PFSK-1 (cell line): ENCODE results near the gene ENO2.

Experiments
- FOXP2 ChIP-seq: optimal IDR thresholded peaks from 2 replicates; pipeline ENCODE3; 2011; ENCODE audit warnings: borderline replicate concordance, control low read depth, inconsistent platforms; ENCODE audit not compliant: insufficient read depth; ENCODE audit errors: extremely low read length, extremely low read depth
- POLR2AphosphoS5 ChIP-seq: IDR thresholded peaks from 2 replicates; pipeline ENCODE4 v1.6.1; 2012; ENCODE audit warnings: low read depth, mild to moderate bottlenecking, control low read depth, low read length, moderate library complexity
- SIN3A ChIP-seq: IDR thresholded peaks from 2 replicates; pipeline ENCODE4 v1.6.1; 2012; ENCODE audit warnings: mild to moderate bottlenecking, low read length, moderate library complexity, borderline replicate concordance; ENCODE audit not compliant: insufficient read depth
- TAF1 ChIP-seq: IDR thresholded peaks from 2 replicates; pipeline ENCODE4 v1.6.1; 2012; ENCODE audit warnings: low read length, control low read depth, borderline replicate concordance; ENCODE audit not compliant: insufficient read depth
- TF ChIP-seq, protein P1 (sequence below), 2 experiments: IDR thresholded peaks; 2 replicates each; pipeline versions ENCODE4 v1.6.1 to v1.8.0; 2011 to 2012; ENCODE audit warnings: low read depth in 2 of 2, low read length in 2 of 2, control low read depth in 1 of 2, inconsistent platforms in 1 of 2, mild to moderate bottlenecking in 1 of 2, moderate library complexity in 1 of 2; ENCODE audit not compliant: insufficient read depth in 1 of 2

DNA sequence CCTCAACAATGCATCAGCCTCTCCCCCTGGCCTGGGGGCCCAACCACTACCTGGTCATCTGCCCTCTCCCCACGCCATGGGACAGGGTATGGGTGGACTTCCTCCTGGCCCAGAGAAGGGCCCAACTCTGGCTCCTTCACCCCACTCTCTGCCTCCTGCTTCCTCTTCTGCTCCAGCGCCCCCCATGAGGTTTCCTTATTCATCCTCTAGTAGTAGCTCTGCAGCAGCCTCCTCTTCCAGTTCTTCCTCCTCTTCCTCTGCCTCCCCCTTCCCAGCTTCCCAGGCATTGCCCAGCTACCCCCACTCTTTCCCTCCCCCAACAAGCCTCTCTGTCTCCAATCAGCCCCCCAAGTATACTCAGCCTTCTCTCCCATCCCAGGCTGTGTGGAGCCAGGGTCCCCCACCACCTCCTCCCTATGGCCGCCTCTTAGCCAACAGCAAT lies 21.8 kb downstream of the ENO2 start:
- no peak for TF ChIP-seq SIN3A
- TF ChIP-seq POLR2AphosphoS5, result no peak
- TF ChIP-seq, protein P1, sequence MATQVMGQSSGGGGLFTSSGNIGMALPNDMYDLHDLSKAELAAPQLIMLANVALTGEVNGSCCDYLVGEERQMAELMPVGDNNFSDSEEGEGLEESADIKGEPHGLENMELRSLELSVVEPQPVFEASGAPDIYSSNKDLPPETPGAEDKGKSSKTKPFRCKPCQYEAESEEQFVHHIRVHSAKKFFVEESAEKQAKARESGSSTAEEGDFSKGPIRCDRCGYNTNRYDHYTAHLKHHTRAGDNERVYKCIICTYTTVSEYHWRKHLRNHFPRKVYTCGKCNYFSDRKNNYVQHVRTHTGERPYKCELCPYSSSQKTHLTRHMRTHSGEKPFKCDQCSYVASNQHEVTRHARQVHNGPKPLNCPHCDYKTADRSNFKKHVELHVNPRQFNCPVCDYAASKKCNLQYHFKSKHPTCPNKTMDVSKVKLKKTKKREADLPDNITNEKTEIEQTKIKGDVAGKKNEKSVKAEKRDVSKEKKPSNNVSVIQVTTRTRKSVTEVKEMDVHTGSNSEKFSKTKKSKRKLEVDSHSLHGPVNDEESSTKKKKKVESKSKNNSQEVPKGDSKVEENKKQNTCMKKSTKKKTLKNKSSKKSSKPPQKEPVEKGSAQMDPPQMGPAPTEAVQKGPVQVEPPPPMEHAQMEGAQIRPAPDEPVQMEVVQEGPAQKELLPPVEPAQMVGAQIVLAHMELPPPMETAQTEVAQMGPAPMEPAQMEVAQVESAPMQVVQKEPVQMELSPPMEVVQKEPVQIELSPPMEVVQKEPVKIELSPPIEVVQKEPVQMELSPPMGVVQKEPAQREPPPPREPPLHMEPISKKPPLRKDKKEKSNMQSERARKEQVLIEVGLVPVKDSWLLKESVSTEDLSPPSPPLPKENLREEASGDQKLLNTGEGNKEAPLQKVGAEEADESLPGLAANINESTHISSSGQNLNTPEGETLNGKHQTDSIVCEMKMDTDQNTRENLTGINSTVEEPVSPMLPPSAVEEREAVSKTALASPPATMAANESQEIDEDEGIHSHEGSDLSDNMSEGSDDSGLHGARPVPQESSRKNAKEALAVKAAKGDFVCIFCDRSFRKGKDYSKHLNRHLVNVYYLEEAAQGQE (IDR thresholded peaks at IDR 0.05; ENCODE audit: insufficient read depth in 1 of 2, low read depth in 2 of 2, low read length in 2 of 2), result no peak
- TF ChIP-seq TAF1, result no peak
- TF ChIP-seq FOXP2, result no peak
